ENCODE measurements around the gene AATF. TPM values are rescaled to one million over a fixed set of nuclear protein-coding genes. Genes with fewer than 3 reads are reported as not detected.

Gene AATF
- total RNA-seq, 1 donor from 2014 or later: 11.5 TPM

GRCh38 chr17:36929851-36930582 is 18.7 kb upstream of the AATF start:
- Histone ChIP-seq H3K4me1 (ENCODE audit: control insufficient read depth in 3 of 3, insufficient read depth in 3 of 3, low read length in 3 of 3) (peaks cover 20 to 38% (median 30%) of the 10 kb centered on the region in 3 donors), H3K36me3 (ENCODE audit: control insufficient read depth in 3 of 3, insufficient read depth in 3 of 3, low read length in 3 of 3) (no peaks in the 10 kb centered on the region), H3K27me3 (ENCODE audit: control insufficient read depth in 3 of 3, insufficient read depth in 3 of 3, low read length in 3 of 3) (peaks cover 83 to 87% (median 86%) of the 10 kb centered on the region in 3 donors), H3K9ac (ENCODE audit: low read depth in 1 of 3, low read length in 3 of 3) (no peak overlapping the region), H3K4me3 (ENCODE audit: low read length in 3 of 3) (no peak overlapping the region), H3K27ac (ENCODE audit: low read depth, low read length) (no peak overlapping the region), H3K9me3 (ENCODE audit: control insufficient read depth in 3 of 3, low read length in 3 of 3) (no peaks in the 10 kb centered on the region)

- Histone ChIP-seq H3K9me3 (ENCODE audit: control insufficient read depth in 3 of 3, low read length in 3 of 3) (no peaks in the 10 kb centered on the region), H3K9ac (ENCODE audit: low read depth in 1 of 3, low read length in 3 of 3) (no peak overlapping the region), H3K27me3 (ENCODE audit: control insufficient read depth in 3 of 3, insufficient read depth in 3 of 3, low read length in 3 of 3) (peaks cover 88 to 89% (median 88%) of the 10 kb centered on the region in 3 donors), H3K4me1 (ENCODE audit: control insufficient read depth in 3 of 3, insufficient read depth in 3 of 3, low read length in 3 of 3) (peaks cover 25 to 43% (median 36%) of the 10 kb centered on the region in 3 donors), H3K36me3 (ENCODE audit: control insufficient read depth in 3 of 3, insufficient read depth in 3 of 3, low read length in 3 of 3) (no peaks in the 10 kb centered on the region), H3K4me3 (ENCODE audit: low read length in 3 of 3) (no peak overlapping the region), H3K27ac (ENCODE audit: low read depth, low read length) (no peak overlapping the region)
These were observed 18.2 kb upstream of the AATF start for GRCh38 chr17:36930583-36930900.

GRCh38 chr17:36931096-36931696 is 17.6 kb upstream of the AATF start:
- H3K27me3 ChIP-seq (ENCODE audit: control insufficient read depth in 3 of 3, insufficient read depth in 3 of 3, low read length in 3 of 3): peaks cover 94 to 96% (median 95%) of the 10 kb centered on the region in 3 donors

GRCh38 chr17:36931697-36932382 is 16.9 kb upstream of the AATF start:
- Histone ChIP-seq H3K27ac (ENCODE audit: low read depth, low read length) (no peak overlapping the region), H3K36me3 (ENCODE audit: control insufficient read depth in 3 of 3, insufficient read depth in 3 of 3, low read length in 3 of 3) (no peaks in the 10 kb centered on the region), H3K27me3 (ENCODE audit: control insufficient read depth in 3 of 3, insufficient read depth in 3 of 3, low read length in 3 of 3) (peaks cover 97 to 100% (median 98%) of the 10 kb centered on the region in 3 donors), H3K9me3 (ENCODE audit: control insufficient read depth in 3 of 3, low read length in 3 of 3) (no peaks in the 10 kb centered on the region), H3K9ac (ENCODE audit: low read depth in 1 of 3, low read length in 3 of 3) (peak overlapping the region in 1 of 3 donors; percentile 45), H3K4me3 (ENCODE audit: low read length in 3 of 3) (peak overlapping the region in 2 of 3 donors; percentile 7 to 52), H3K4me1 (ENCODE audit: control insufficient read depth in 3 of 3, insufficient read depth in 3 of 3, low read length in 3 of 3) (peaks cover 37 to 55% (median 47%) of the 10 kb centered on the region in 3 donors)

More at GRCh38 chr17:36931096-36931696, 17.6 kb upstream of the AATF start:
- H3K9ac ChIP-seq (ENCODE audit: low read depth in 1 of 3, low read length in 3 of 3): no peak overlapping the region
- no peak overlapping the region for H3K27ac ChIP-seq (ENCODE audit: low read depth, low read length)
- no peak overlapping the region for H3K4me3 ChIP-seq (ENCODE audit: low read length in 3 of 3)
- no peaks in the 10 kb centered on the region for H3K36me3 ChIP-seq (ENCODE audit: control insufficient read depth in 3 of 3, insufficient read depth in 3 of 3, low read length in 3 of 3)
- peaks cover 31 to 50% (median 41%) of the 10 kb centered on the region in 3 donors for H3K4me1 ChIP-seq (ENCODE audit: control insufficient read depth in 3 of 3, insufficient read depth in 3 of 3, low read length in 3 of 3)
- H3K9me3 ChIP-seq (ENCODE audit: control insufficient read depth in 3 of 3, low read length in 3 of 3): no peaks in the 10 kb centered on the region

- no peak overlapping the region for H3K27ac ChIP-seq (ENCODE audit: low read depth, low read length)
- no peaks in the 10 kb centered on the region for H3K36me3 ChIP-seq (ENCODE audit: control insufficient read depth in 3 of 3, insufficient read depth in 3 of 3, low read length in 3 of 3)
- peaks cover 41 to 60% (median 51%) of the 10 kb centered on the region in 3 donors for H3K4me1 ChIP-seq (ENCODE audit: control insufficient read depth in 3 of 3, insufficient read depth in 3 of 3, low read length in 3 of 3)
- peak overlapping the region in 1 of 3 donors; percentile 45 for H3K9ac ChIP-seq (ENCODE audit: low read depth in 1 of 3, low read length in 3 of 3)
- H3K4me3 ChIP-seq (ENCODE audit: low read length in 3 of 3): peak overlapping the region in 1 of 3 donors; percentile 52
- peaks cover 98 to 100% (median 98%) of the 10 kb centered on the region in 3 donors for H3K27me3 ChIP-seq (ENCODE audit: control insufficient read depth in 3 of 3, insufficient read depth in 3 of 3, low read length in 3 of 3)
- H3K9me3 ChIP-seq (ENCODE audit: control insufficient read depth in 3 of 3, low read length in 3 of 3): no peaks in the 10 kb centered on the region
These were observed 16.4 kb upstream of the AATF start for GRCh38 chr17:36932383-36932693.

GRCh38 chr17:36932694-36933511 is 15.9 kb upstream of the AATF start:
- Histone ChIP-seq H3K9me3 (ENCODE audit: control insufficient read depth in 3 of 3, low read length in 3 of 3) (no peaks in the 10 kb centered on the region), H3K27me3 (ENCODE audit: control insufficient read depth in 3 of 3, insufficient read depth in 3 of 3, low read length in 3 of 3) (peaks cover 98 to 100% (median 98%) of the 10 kb centered on the region in 3 donors), H3K36me3 (ENCODE audit: control insufficient read depth in 3 of 3, insufficient read depth in 3 of 3, low read length in 3 of 3) (no peaks in the 10 kb centered on the region), H3K4me3 (ENCODE audit: low read length in 3 of 3) (no peak overlapping the region), H3K27ac (ENCODE audit: low read depth, low read length) (no peak overlapping the region), H3K4me1 (ENCODE audit: control insufficient read depth in 3 of 3, insufficient read depth in 3 of 3, low read length in 3 of 3) (peaks cover 46 to 66% (median 57%) of the 10 kb centered on the region in 3 donors), H3K9ac (ENCODE audit: low read depth in 1 of 3, low read length in 3 of 3) (no peak overlapping the region)

GRCh38 chr17:36933512-36934143 is 15.1 kb upstream of the AATF start:
- Histone ChIP-seq H3K4me1 (ENCODE audit: control insufficient read depth in 3 of 3, insufficient read depth in 3 of 3, low read length in 3 of 3) (peaks cover 53 to 73% (median 64%) of the 10 kb centered on the region in 3 donors), H3K9me3 (ENCODE audit: control insufficient read depth in 3 of 3, low read length in 3 of 3) (no peaks in the 10 kb centered on the region), H3K27ac (ENCODE audit: low read depth, low read length) (no peak overlapping the region), H3K9ac (ENCODE audit: low read depth in 1 of 3, low read length in 3 of 3) (peak overlapping the region in 1 of 3 donors; percentile 40), H3K36me3 (ENCODE audit: control insufficient read depth in 3 of 3, insufficient read depth in 3 of 3, low read length in 3 of 3) (no peaks in the 10 kb centered on the region), H3K4me3 (ENCODE audit: low read length in 3 of 3) (peak overlapping the region in 1 of 3 donors; percentile 41), H3K27me3 (ENCODE audit: control insufficient read depth in 3 of 3, insufficient read depth in 3 of 3, low read length in 3 of 3) (peaks cover 98 to 100% (median 98%) of the 10 kb centered on the region in 3 donors)

GRCh38 chr17:36934144-36934691 is 14.5 kb upstream of the AATF start:
- Histone ChIP-seq H3K9me3 (ENCODE audit: control insufficient read depth in 3 of 3, low read length in 3 of 3) (no peaks in the 10 kb centered on the region), H3K4me1 (ENCODE audit: control insufficient read depth in 3 of 3, insufficient read depth in 3 of 3, low read length in 3 of 3) (peaks cover 58 to 79% (median 68%) of the 10 kb centered on the region in 3 donors), H3K27ac (ENCODE audit: low read depth, low read length) (no peak overlapping the region), H3K4me3 (ENCODE audit: low read length in 3 of 3) (peak overlapping the region in 2 of 3 donors; percentile 40 to 41), H3K36me3 (ENCODE audit: control insufficient read depth in 3 of 3, insufficient read depth in 3 of 3, low read length in 3 of 3) (no peaks in the 10 kb centered on the region), H3K27me3 (ENCODE audit: control insufficient read depth in 3 of 3, insufficient read depth in 3 of 3, low read length in 3 of 3) (peaks cover 98 to 100% (median 98%) of the 10 kb centered on the region in 3 donors), H3K9ac (ENCODE audit: low read depth in 1 of 3, low read length in 3 of 3) (peak overlapping the region in 1 of 3 donors; percentile 40)

All from skeletal muscle tissue (tissue), 4 donors.